NCI-H510A treated with DMSO at 0.1 percent for 48 hours (cell line): ENCODE results near the gene AP2A2.
"Not testable (repeated sequence)": the region's sequence is repeated elsewhere in the genome, so short reads cannot be mapped to it uniquely, and the experiment has no call there.

ENCODE experiments used
- DNase-seq: peaks from one replicate; lab custom pipeline; 2025; lab: John Stamatoyannopoulos, UW

The AP2A2 gene

DNA sequence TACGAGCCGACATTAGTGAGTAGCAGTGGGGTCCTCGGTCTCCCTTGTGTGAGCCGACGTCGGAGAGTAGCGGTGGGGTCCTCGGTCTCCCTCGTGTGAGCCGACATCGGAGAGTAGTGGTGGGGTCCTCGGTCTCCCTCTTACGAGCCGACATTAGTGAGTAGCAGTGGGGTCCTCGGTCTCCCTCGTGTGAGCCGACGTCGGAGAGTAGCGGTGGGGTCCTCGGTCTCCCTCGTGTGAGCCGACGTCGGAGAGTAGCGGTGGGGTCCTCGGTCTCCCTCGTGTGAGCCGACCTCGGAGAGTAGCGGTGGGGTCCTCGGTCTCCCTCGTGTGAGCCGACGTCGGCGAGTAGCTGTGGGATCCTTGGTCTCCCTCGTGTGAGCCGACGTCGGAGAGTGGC lies 49.7 kb downstream of the AP2A2 start:
- not testable (repeated sequence) for DNase-seq

GRCh38 chr11:975827-976226 lies 50.2 kb downstream of the AP2A2 start:
- no peak for DNase-seq

DNA sequence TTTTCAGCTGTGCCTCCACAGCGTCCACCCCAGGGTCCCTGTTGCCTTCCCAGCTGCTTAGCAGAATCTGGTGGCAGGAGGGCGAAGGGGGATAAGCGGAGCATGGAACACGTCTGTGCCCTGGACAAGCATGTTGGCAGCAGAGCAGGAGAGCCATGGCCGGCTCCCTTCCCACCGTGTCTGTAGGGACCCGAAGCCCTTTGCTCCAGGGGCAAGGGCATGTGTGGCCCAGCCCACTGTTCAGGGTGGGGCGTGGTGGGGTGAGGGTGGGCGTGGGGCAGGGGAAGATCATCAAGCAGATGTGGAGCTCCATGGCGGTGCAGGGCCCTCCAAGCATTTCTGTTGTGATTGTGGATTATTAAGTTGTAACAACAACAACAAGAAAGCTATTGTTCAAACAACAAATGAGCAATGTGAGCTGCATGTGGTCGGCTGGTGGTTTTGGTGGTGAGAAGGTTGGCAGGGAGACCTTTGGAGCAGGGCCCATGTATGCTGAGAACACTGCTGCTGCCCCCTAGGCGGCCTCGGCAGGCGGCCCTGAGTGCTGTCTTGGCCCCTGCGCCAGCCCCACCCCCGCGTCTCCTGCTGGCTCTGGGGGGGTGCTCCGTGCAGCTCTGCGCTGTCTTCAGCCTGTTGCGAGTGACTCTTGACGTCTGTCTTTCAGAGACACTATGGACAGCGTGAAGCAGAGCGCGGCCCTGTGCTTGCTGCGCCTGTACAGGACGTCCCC lies 50.9 kb downstream of the AP2A2 start:
- no peak for DNase-seq

DNA sequence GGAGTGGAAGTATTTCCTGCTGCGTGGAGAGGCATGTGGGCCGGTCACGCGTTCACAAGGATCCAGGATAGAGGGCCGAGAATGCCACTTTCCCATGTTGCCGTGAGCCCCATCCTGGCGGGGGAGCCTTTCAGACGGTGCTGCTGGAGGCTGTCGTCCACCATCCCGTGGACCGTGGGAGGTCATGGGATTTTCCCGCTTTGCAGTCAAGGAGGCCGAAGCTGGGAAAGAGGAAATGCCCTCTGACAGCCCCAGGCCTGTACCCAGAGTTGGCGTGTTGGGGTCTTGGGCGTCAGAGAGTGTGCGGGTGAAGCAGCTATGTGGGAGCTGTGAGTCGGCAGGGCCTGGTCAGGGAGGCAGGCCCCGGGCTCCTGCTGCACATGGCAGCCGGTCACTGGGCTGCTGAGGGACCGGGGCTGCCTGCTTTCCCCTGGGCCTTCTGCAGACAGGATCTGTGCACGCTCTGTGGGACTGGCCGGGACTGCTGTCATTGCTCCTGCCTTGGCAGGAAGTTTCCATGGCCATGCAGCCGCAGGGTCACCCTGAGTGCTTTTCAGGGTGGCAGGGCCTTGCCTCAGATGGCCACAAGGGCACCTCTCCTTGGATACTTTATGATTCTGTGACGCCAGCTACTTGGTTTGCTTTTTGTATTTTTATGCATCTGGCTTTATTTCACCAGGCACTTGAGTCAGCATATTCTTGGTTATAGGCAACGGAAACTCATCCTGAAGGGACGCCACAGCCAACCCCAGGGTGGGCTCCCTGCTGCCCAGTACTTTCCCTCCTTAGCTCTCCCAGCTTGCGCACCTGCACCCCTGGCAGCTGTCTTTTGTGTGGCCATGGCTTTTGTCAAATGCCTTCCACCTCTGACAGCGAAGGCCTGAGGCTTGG lies 52.4 kb downstream of the AP2A2 start:
- DNase-seq: no peak

DNA sequence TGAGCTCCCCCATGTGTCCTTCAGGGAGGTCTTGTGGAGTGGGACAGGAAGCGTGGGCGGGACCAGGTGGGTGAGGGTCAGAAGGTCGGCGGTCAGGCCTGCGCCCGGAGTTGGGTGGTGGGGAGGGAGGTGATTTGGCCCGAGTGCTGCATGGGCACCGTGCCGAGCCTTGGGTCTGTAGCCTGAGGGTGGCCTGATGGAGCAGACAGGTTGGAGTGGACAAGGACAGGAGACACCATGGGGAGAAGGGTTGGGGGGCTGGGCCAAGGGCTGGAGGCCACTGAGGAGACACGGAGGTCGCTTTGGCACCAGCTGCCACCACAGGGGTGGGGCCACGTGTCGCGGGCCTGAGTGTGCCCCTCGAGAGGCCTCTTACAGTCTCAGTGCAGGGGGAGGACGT lies 53.1 kb downstream of the AP2A2 start:
- no peak for DNase-seq

DNA sequence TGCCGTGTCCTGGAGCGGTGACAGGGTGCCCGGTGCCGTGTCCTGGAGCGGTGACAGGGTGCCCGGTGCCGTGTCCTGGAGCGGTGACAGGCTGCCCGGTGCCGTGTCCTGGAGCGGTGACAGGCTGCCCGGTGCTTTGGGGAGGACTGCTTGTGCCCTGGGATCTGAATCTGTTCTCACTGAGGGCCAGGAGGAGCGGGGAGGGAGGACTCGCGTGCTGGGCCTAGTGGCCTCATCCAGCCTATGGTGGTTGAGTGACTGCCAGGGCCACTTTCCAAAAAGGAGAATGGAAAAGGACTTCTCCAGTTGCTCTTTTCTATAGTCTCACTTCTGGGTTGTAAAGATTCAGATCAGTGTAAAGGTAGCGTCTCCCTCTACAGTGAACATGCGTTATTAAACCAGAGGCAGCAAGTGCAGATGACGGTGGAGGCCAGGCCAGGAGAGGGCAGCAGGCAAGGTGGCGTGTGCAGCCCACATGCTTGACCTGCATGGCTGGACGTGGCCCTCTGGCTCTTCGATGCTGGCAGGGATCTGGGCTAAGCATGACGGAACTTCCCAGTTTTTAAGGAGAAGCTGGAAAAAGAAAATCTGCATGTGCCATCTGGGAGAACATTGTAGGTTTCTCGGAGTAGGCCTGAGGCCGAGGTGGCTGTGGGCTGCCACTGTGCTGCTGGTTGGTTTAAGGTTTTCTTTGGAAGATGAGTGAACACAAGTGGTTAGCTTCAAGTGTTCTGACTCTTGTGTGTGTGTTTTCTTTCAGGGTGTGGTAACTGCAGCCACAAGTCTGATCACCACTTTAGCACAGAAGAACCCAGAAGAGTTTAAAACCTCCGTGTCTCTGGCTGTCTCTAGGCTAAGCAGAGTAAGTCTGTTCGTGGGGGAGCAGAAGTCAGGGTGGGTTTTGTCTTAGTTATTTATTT lies 55.0 kb downstream of the AP2A2 start:
- DNase-seq: peak; percentile 11

GRCh38 chr11:981764-982163 lies 56.1 kb downstream of the AP2A2 start:
- no peak for DNase-seq

DNA sequence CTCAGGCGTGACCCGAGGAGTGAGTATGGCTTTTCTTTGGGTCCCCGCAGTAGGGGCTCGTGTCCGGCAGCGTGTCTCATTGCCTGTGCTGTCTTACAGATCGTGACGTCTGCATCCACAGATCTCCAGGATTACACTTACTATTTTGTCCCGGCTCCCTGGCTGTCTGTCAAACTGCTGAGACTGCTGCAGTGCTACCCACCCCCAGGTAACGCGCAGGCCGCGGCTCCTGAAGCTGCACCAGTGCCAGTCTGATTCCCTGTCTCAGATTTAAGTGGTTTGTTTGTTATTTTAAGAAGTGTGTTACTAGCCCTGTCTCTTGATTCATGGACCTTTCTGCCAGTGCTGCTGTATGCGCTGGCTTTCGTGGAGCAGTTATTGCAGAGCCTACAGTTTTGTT lies 58.9 kb downstream of the AP2A2 start:
- DNase-seq: no peak

DNA sequence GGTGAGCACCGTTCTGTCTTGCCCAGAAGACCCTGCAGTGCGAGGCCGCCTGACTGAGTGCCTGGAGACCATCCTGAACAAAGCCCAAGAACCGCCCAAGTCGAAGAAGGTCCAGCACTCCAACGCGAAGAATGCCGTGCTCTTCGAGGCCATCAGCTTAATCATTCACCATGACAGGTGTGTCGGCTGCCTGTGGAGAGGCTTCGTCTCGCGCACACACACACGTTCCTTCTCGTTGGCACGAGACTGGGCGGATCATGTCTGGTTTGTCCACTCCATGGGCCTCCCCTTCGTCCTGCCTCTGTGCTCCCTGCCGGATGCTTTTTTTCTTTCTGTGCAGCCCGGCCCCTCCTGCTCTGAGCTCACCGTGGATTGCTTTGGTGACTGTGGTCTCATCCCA lies 59.7 kb downstream of the AP2A2 start:
- DNase-seq: no peak

- no peak for DNase-seq
Measured at GRCh38 chr11:985848-986247, 60.2 kb downstream of the AP2A2 start.

GRCh38 chr11:986270-986951 lies 60.7 kb downstream of the AP2A2 start:
- peak; percentile 29 for DNase-seq

- no peak for DNase-seq
Measured at GRCh38 chr11:986952-987305, 61.3 kb downstream of the AP2A2 start.

GRCh38 chr11:987671-988070 lies 62.0 kb downstream of the AP2A2 start:
- DNase-seq: no peak

GRCh38 chr11:990101-990500 lies 64.4 kb downstream of the AP2A2 start:
- DNase-seq: no peak

DNA sequence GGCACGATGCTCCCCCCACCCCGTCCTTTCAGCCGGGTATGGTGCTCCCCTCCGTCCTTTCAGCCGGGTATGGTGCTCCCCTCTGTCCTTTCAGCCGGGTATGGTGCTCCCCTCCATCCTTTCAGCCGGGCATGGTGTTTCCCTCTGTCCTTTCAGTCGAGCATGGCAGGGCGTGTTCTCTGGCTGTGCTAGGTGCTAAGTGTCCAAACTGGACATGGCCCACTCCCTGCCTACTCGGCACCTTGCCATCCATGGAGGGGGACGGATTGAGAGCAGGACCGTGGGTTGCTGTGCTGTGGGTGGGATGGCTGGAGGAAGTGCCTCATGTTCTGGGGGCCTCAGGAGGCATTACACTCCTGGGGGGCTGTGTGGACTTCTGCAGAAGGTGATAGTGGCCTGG lies 65.4 kb downstream of the AP2A2 start:
- no peak for DNase-seq

DNA sequence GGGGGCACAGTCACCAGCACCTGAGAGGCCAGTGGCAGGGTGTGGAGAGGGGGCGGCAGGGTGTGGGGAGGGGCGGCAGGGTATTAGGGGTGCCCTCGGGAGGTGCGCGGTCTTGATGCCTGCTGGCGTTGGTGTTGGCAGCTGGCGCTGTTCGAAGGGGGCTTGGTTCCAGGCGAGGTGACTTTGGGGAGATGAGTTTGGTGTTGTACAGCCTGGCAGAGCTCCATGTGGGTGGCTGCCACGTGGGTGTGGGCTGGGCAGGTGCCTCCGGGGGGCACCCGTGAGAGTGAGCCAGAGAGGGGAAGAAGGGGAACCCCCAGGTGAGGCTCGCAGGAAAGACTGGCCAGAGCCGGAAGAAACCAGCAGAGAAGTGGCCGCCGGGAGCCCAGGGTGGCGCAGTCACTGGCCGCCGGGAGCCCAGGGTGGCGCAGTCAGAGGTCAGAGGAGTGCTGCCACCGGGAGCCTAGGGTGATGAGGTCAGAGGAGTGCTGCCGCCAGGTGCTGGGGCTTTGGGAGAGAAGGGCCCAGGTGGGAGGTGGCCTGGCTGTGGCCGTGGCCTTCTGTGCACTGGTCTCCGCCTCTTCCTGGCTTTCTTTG lies 66.1 kb downstream of the AP2A2 start:
- no peak for DNase-seq

GRCh38 chr11:992577-992976 lies 66.9 kb downstream of the AP2A2 start:
- no peak for DNase-seq

- no peak for DNase-seq
Measured at GRCh38 chr11:993632-994167, 68.0 kb downstream of the AP2A2 start.

- DNase-seq: no peak
Measured at GRCh38 chr11:995044-995751, 69.5 kb downstream of the AP2A2 start.

DNA sequence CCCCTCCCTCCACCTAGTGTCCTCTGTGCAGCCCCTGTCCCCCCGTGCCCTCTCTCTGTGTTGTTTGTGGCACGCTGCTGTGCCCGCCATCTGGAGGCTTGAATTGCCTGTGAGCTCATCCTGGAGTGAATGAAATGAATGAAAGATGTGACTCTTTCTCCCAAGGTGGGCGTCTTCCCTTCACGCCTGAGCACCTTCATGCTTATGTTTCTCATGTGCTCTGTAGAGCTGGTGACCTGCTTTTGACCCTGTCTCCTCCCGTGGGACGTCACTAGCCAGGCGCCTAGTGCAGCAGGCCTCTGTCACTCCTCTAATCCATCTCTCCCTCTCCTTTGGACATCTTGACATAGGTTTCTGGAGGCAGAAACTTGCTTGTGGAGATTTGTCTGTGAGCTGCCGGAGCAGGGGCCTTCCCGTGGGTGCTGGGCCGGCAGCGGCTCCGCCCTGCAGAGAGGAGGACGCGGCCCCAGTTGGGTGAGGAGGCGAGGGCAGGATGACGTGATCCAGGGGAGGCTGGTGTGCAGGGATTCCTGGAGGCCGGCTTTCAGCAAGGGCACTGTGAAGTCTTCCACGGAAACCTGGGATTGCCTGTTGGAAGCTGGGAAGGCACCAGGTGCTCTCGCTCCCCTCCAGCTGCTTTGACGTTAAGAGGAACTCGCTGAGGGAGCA lies 70.2 kb downstream of the AP2A2 start:
- peak; percentile 42 for DNase-seq
